ENCODE measurements around the gene MAD1L1. TPM values are rescaled to one million over a fixed set of nuclear protein-coding genes. Genes with fewer than 3 reads are reported as not detected.
"Not testable (repeated sequence)": the region's sequence is repeated elsewhere in the genome, so short reads cannot be mapped to it uniquely, and the experiment has no call there.

Gene MAD1L1
- total and polyA plus RNA-seq, 3 experiments from 2014 or later: 43.6 to 185 (median 47.3) TPM

- DNase-seq: peak in 1 of 5 donors; percentile 38
- no peak overlapping the region for H3K4me3 Mint-ChIP-seq
- no peak overlapping the region for H3K4me3 ChIP-seq (ENCODE audit: low read length)
- H3K27me3 Mint-ChIP-seq: no peaks in the 10 kb centered on the region
- no peak overlapping the region for H3K27ac Mint-ChIP-seq
- H3K36me3 ChIP-seq (ENCODE audit: insufficient read depth, low read length): no peaks in the 10 kb centered on the region
- H3K27ac ChIP-seq (ENCODE audit: low read depth, low read length): no peak overlapping the region
- H3K9me3 ChIP-seq (ENCODE audit: low read length): no peaks in the 10 kb centered on the region
- POLR2A ChIA-PET: no interaction called here
- peaks cover 1 to 10% (median 6%) of the 10 kb centered on the region in 3 donors for H3K4me1 Mint-ChIP-seq
- H3K4me1 ChIP-seq (ENCODE audit: insufficient read depth, low read length): no peaks in the 10 kb centered on the region
- no peaks in the 10 kb centered on the region for H3K9me3 Mint-ChIP-seq
- peaks cover 0 to 52% (median 6%) of the 10 kb centered on the region in 3 donors for H3K36me3 Mint-ChIP-seq
- no peaks in the 10 kb centered on the region for H3K27me3 ChIP-seq (ENCODE audit: insufficient read depth, low read length, poor library complexity, severe bottlenecking)
- CTCF ChIA-PET: no interaction called here
Observed at GRCh38 chr7:1844336-1844950, 388.3 kb downstream of the MAD1L1 start.

- ChIA-PET CTCF (no interaction called here), POLR2A (no interaction called here)
- Histone ChIP-seq H3K4me1 (ENCODE audit: insufficient read depth, low read length) (no peaks in the 10 kb centered on the region), H3K27ac (ENCODE audit: low read depth, low read length) (no peak overlapping the region), H3K4me3 (ENCODE audit: low read length) (no peak overlapping the region), H3K36me3 (ENCODE audit: insufficient read depth, low read length) (no peaks in the 10 kb centered on the region), H3K27me3 (ENCODE audit: insufficient read depth, low read length, poor library complexity, severe bottlenecking) (no peaks in the 10 kb centered on the region), H3K9me3 (ENCODE audit: low read length) (no peaks in the 10 kb centered on the region)
- Mint-ChIP-seq H3K4me1 (peaks cover 4 to 10% (median 6%) of the 10 kb centered on the region in 3 donors), H3K36me3 (peaks cover 0 to 52% (median 6%) of the 10 kb centered on the region in 3 donors), H3K9me3 (no peaks in the 10 kb centered on the region), H3K4me3 (no peak overlapping the region), H3K27me3 (no peaks in the 10 kb centered on the region), H3K27ac (no peak overlapping the region)
- peak in 2 of 5 donors; percentile 0 to 36 for DNase-seq
Observed at GRCh38 chr7:1843921-1844335, 388.8 kb downstream of the MAD1L1 start.

GRCh38 chr7:1843271-1843861 is 389.4 kb downstream of the MAD1L1 start:
- H3K9me3 ChIP-seq (ENCODE audit: low read length): no peaks in the 10 kb centered on the region
- H3K4me3 Mint-ChIP-seq: no peak overlapping the region
- H3K36me3 ChIP-seq (ENCODE audit: insufficient read depth, low read length): no peaks in the 10 kb centered on the region
- no peaks in the 10 kb centered on the region for H3K27me3 ChIP-seq (ENCODE audit: insufficient read depth, low read length, poor library complexity, severe bottlenecking)
- H3K27ac Mint-ChIP-seq: no peak overlapping the region
- H3K27me3 Mint-ChIP-seq: no peaks in the 10 kb centered on the region
- peaks cover 4 to 7% (median 6%) of the 10 kb centered on the region in 3 donors for H3K4me1 Mint-ChIP-seq
- no peaks in the 10 kb centered on the region for H3K4me1 ChIP-seq (ENCODE audit: insufficient read depth, low read length)
- DNase-seq: peak in 2 of 5 donors; percentile 0 to 26
- no peak overlapping the region for H3K27ac ChIP-seq (ENCODE audit: low read depth, low read length)
- ChIA-PET CTCF (no interaction called here), POLR2A (no interaction called here)
- no peak overlapping the region for H3K4me3 ChIP-seq (ENCODE audit: low read length)
- H3K36me3 Mint-ChIP-seq: peaks cover 0 to 47% (median 7%) of the 10 kb centered on the region in 3 donors
- H3K9me3 Mint-ChIP-seq: no peaks in the 10 kb centered on the region

GRCh38 chr7:1842321-1843221 is 390.2 kb downstream of the MAD1L1 start:
- Histone ChIP-seq H3K27ac (ENCODE audit: low read depth, low read length) (no peak overlapping the region), H3K9me3 (ENCODE audit: low read length) (no peaks in the 10 kb centered on the region), H3K36me3 (ENCODE audit: insufficient read depth, low read length) (no peaks in the 10 kb centered on the region), H3K4me3 (ENCODE audit: low read length) (no peak overlapping the region), H3K4me1 (ENCODE audit: insufficient read depth, low read length) (no peaks in the 10 kb centered on the region), H3K27me3 (ENCODE audit: insufficient read depth, low read length, poor library complexity, severe bottlenecking) (no peaks in the 10 kb centered on the region)
- ChIA-PET CTCF (no interaction called here), POLR2A (no interaction called here)
- Mint-ChIP-seq H3K4me1 (peaks cover 4 to 11% (median 6%) of the 10 kb centered on the region in 3 donors), H3K27me3 (no peaks in the 10 kb centered on the region), H3K4me3 (no peak overlapping the region), H3K27ac (no peak overlapping the region), H3K9me3 (peaks cover 0 to under 1% (median 0%) of the 10 kb centered on the region in 5 donors), H3K36me3 (peaks cover 2 to 50% (median 15%) of the 10 kb centered on the region in 3 donors)
- peak in 1 of 5 donors; percentile 35 for DNase-seq

- H3K27me3 ChIP-seq (ENCODE audit: insufficient read depth, low read length, poor library complexity, severe bottlenecking); H3K9me3 ChIP-seq (ENCODE audit: low read length); POLR2A ChIA-PET; H3K27ac Mint-ChIP-seq; CTCF ChIA-PET; H3K9me3 Mint-ChIP-seq; H3K4me1 Mint-ChIP-seq; H3K4me3 Mint-ChIP-seq; H3K27ac ChIP-seq (ENCODE audit: low read depth, low read length); H3K4me1 ChIP-seq (ENCODE audit: insufficient read depth, low read length); H3K36me3 ChIP-seq (ENCODE audit: insufficient read depth, low read length); H3K27me3 Mint-ChIP-seq; H3K4me3 ChIP-seq (ENCODE audit: low read length): not testable (repeated sequence)
- peaks cover 7 to 49% (median 20%) of the 10 kb centered on the region in 3 donors for H3K36me3 Mint-ChIP-seq
- peak in 1 of 5 donors; percentile 23 for DNase-seq
Observed at GRCh38 chr7:1841286-1842021, 391.3 kb downstream of the MAD1L1 start.

- H3K4me1 Mint-ChIP-seq; H3K9me3 ChIP-seq (ENCODE audit: low read length); H3K4me1 ChIP-seq (ENCODE audit: insufficient read depth, low read length); H3K27me3 Mint-ChIP-seq; H3K27ac ChIP-seq (ENCODE audit: low read depth, low read length); H3K4me3 Mint-ChIP-seq; H3K27ac Mint-ChIP-seq; CTCF ChIA-PET; H3K9me3 Mint-ChIP-seq; H3K36me3 ChIP-seq (ENCODE audit: insufficient read depth, low read length); POLR2A ChIA-PET; H3K27me3 ChIP-seq (ENCODE audit: insufficient read depth, low read length, poor library complexity, severe bottlenecking); H3K4me3 ChIP-seq (ENCODE audit: low read length): not testable (repeated sequence)
- H3K36me3 Mint-ChIP-seq: peaks cover 10 to 48% (median 22%) of the 10 kb centered on the region in 3 donors
- peak in 1 of 5 donors; percentile 39 for DNase-seq
Observed at GRCh38 chr7:1840744-1841143, 392.0 kb downstream of the MAD1L1 start.

- POLR2A ChIA-PET: no interaction called here
- Mint-ChIP-seq H3K4me3 (no peak overlapping the region), H3K27ac (no peak overlapping the region), H3K27me3 (no peaks in the 10 kb centered on the region), H3K36me3 (peaks cover 15 to 46% (median 22%) of the 10 kb centered on the region in 3 donors), H3K4me1 (peaks cover 3 to 4% (median 4%) of the 10 kb centered on the region in 3 donors), H3K9me3 (peaks cover 2 to 6% (median 4%) of the 10 kb centered on the region in 5 donors)
- Histone ChIP-seq H3K27me3 (ENCODE audit: insufficient read depth, low read length, poor library complexity, severe bottlenecking) (no peaks in the 10 kb centered on the region), H3K36me3 (ENCODE audit: insufficient read depth, low read length) (no peaks in the 10 kb centered on the region), H3K4me3 (ENCODE audit: low read length) (no peak overlapping the region), H3K9me3 (ENCODE audit: low read length) (no peaks in the 10 kb centered on the region), H3K4me1 (ENCODE audit: insufficient read depth, low read length) (no peaks in the 10 kb centered on the region), H3K27ac (ENCODE audit: low read depth, low read length) (no peak overlapping the region)
- CTCF ChIA-PET: no interaction called here
- DNase-seq: peak in 1 of 5 donors; percentile 40
Observed at GRCh38 chr7:1839701-1840100, 393.0 kb downstream of the MAD1L1 start.
